Caco-2 (cell line): ENCODE results near the gene CHRM1. TPM values are rescaled to one million over a fixed set of nuclear protein-coding genes. Genes with fewer than 3 reads are reported as not detected.

Experiments
- BruUV-seq: library from RNA; stranded (reverse); fragments of 400-500 nt; replicated peaks from 2 replicates; lab custom pipeline; 2021; lab: Mats Ljungman, UMichigan
- CTCF ChIA-PET: fragments of 300-600 bp; sonication (Branson Sonifier 250); formaldehyde crosslinking; loops from one replicate; lab custom pipeline; 2022; ENCODE audit warnings: antibody characterized with exemption; lab: Charles Lee
- POLR2A ChIA-PET: fragments of 300-600 bp; sonication (Branson Sonifier 250); formaldehyde crosslinking; loops from one replicate; lab custom pipeline; 2022; ENCODE audit warnings: antibody characterized with exemption; lab: Charles Lee
- DNase-seq, 2 experiments: peaks; one replicate each; pipeline versions ENCODE4 v3.0.0 to v3.0.0-alpha.2; 2020 to 2022
- H3K27me3 ChIP-seq: replicated peaks from 2 replicates; pipeline ENCODE4 v1.6.0; 2011; ENCODE audit warnings: low read length; ENCODE audit not compliant: control insufficient read depth, insufficient read depth
- H3K36me3 ChIP-seq: 2 replicates; pipeline ENCODE4 v1.5.1; 2011; ENCODE audit warnings: low read length; ENCODE audit not compliant: control insufficient read depth, insufficient read depth
- H3K4me1 ChIP-seq: fragments of 250-450 bp; sonication (Bioruptor Pico); 2 replicates; pipeline ENCODE4 v1.5.1; 2020; ENCODE audit warnings: mild to moderate bottlenecking
- H3K4me3 ChIP-seq: 2 replicates; pipeline ENCODE4 v1.5.1; 2011; ENCODE audit warnings: low read depth, mild to moderate bottlenecking, control low read depth, low read length
- H3K9me3 ChIP-seq: fragments of 250-450 bp; sonication (Bioruptor Pico); 2 replicates; pipeline ENCODE4 v1.5.1; 2020; ENCODE audit warnings: mild to moderate bottlenecking, moderate library complexity
- H3K27ac Mint-ChIP-seq: one replicate; pipeline ENCODE4 v1.8.0; 2022; ENCODE audit warnings: mixed read lengths; ENCODE audit not compliant: unreplicated experiment
- H3K27me3 Mint-ChIP-seq: one replicate; pipeline ENCODE4 v1.8.0; 2022; ENCODE audit warnings: mixed read lengths; ENCODE audit not compliant: insufficient read depth, unreplicated experiment
- H3K36me3 Mint-ChIP-seq: one replicate; pipeline ENCODE4 v1.8.0; 2022; ENCODE audit warnings: mild to moderate bottlenecking, mixed read lengths; ENCODE audit not compliant: insufficient read depth, unreplicated experiment
- H3K4me1 Mint-ChIP-seq: one replicate; pipeline ENCODE4 v1.8.0; 2022; ENCODE audit warnings: low read depth, mixed read lengths; ENCODE audit not compliant: unreplicated experiment
- H3K4me3 Mint-ChIP-seq: one replicate; pipeline ENCODE4 v1.8.0; 2022; ENCODE audit warnings: mild to moderate bottlenecking, moderate library complexity, mixed read lengths; ENCODE audit not compliant: unreplicated experiment
- H3K9me3 Mint-ChIP-seq: one replicate; pipeline ENCODE4 v1.8.0; 2022; ENCODE audit warnings: mixed read lengths; ENCODE audit not compliant: unreplicated experiment
- intact Hi-C: fragments of 100-400 bp; cut with micrococcal nuclease; formaldehyde crosslinking; loops from one replicate; pipeline ENCODE4 v1.10.0; 2022; ENCODE audit not compliant: unreplicated experiment
- total RNA-seq: library from RNA; stranded (reverse); gene quantifications from 2 replicates; pipeline ENCODE4 v1.2.3, GENCODE V29; 2022
- TF ChIP-seq, protein P1 (sequence below), 2 experiments: fragments of 200-600 bp in 1 of 2; IDR thresholded peaks; 1 replicate in 1 of 2; 2 replicates in 1 of 2; pipeline versions ENCODE4 v1.5.1 to v1.8.0; 2011 to 2022; ENCODE audit warnings: antibody characterized with exemption in 1 of 2, control low read depth in 1 of 2, inconsistent platforms in 1 of 2, low read depth in 1 of 2, low read length in 1 of 2, mild to moderate bottlenecking in 1 of 2, moderate library complexity in 1 of 2; ENCODE audit not compliant: insufficient read depth in 1 of 2, severe bottlenecking in 1 of 2, unreplicated experiment in 1 of 2

The CHRM1 gene
- total RNA-seq, 1 experiment from 2014 or later, result not detected

DNA sequence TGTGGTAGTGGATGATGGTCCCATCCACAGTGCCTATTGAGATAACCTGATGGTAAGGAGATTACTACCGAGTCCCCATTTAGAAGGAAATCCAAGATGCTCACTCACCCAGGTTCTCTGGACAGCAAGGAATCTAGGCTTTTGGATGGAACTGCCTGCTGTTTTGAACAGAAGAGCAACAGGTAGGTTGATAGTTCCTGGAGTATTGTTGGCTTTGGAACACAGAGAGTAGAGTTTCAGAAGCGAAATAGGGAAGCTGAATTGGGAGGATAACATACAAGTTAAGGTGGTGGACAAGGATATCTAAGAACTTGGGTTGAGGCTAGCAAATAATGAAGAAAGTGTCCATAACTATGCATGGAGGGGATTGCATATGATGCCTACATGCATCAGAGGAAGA lies 36.0 kb upstream of the CHRM1 start:
- Histone ChIP-seq H3K27me3 (no peaks in the 10 kb centered on the region), H3K4me1 (peaks cover 13% of the 10 kb centered on the region), H3K4me3 (no peak overlapping the region), H3K9me3 (no peaks in the 10 kb centered on the region), H3K36me3 (no peaks in the 10 kb centered on the region)
- no TSS peak for BruUV-seq
- CTCF ChIA-PET, result interaction anchor here (0.9 kb wide), 1 partner anchor 51 kb away, joined by 3 read pairs; no protein-coding TSS in a partner anchor
- Mint-ChIP-seq H3K9me3 (no peaks in the 10 kb centered on the region), H3K27me3 (no peaks in the 10 kb centered on the region), H3K4me3 (no peak overlapping the region), H3K27ac (no peak overlapping the region), H3K36me3 (no peaks in the 10 kb centered on the region), H3K4me1 (peaks cover 7% of the 10 kb centered on the region)
- POLR2A ChIA-PET, result no interaction called here
- no peak for DNase-seq
- TF ChIP-seq, protein P1, sequence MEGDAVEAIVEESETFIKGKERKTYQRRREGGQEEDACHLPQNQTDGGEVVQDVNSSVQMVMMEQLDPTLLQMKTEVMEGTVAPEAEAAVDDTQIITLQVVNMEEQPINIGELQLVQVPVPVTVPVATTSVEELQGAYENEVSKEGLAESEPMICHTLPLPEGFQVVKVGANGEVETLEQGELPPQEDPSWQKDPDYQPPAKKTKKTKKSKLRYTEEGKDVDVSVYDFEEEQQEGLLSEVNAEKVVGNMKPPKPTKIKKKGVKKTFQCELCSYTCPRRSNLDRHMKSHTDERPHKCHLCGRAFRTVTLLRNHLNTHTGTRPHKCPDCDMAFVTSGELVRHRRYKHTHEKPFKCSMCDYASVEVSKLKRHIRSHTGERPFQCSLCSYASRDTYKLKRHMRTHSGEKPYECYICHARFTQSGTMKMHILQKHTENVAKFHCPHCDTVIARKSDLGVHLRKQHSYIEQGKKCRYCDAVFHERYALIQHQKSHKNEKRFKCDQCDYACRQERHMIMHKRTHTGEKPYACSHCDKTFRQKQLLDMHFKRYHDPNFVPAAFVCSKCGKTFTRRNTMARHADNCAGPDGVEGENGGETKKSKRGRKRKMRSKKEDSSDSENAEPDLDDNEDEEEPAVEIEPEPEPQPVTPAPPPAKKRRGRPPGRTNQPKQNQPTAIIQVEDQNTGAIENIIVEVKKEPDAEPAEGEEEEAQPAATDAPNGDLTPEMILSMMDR (IDR thresholded peaks at IDR 0.05; ENCODE audit: insufficient read depth in 1 of 2, low read depth in 1 of 2, low read length in 1 of 2, severe bottlenecking in 1 of 2, unreplicated experiment in 1 of 2), result no peak
- intact Hi-C loops, result no loop called here

DNA sequence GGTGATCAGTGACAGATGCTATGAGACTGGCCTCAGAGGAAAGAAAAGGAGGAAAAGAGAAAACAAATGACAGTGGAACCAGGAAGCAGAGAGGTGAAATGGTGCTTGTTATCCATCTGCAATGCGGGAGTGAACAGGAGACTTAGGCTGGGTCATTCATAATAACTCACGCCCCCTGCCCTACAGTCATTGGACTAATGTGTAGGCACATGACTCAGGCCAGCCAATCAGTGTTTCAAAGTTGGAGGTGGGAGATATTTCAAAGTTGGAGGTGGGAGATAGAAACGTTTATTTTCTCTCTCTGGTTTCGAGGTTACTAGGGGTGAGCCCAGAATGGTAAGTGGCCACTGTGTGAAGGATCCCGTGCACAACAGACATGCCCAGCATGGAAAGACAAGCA lies 33.3 kb upstream of the CHRM1 start:
- DNase-seq, result no peak
- Histone ChIP-seq H3K4me1 (peaks cover 13% of the 10 kb centered on the region), H3K27me3 (no peaks in the 10 kb centered on the region), H3K9me3 (no peaks in the 10 kb centered on the region), H3K4me3 (no peak overlapping the region), H3K36me3 (no peaks in the 10 kb centered on the region)
- H3K27ac Mint-ChIP-seq, result no peak overlapping the region
- H3K4me1 Mint-ChIP-seq, result peaks cover 7% of the 10 kb centered on the region
- intact Hi-C loops, result no loop called here
- peaks cover 2% of the 10 kb centered on the region for H3K27me3 Mint-ChIP-seq
- no peak overlapping the region for H3K4me3 Mint-ChIP-seq
- TF ChIP-seq, protein P1 (IDR thresholded peaks at IDR 0.05; ENCODE audit: insufficient read depth in 1 of 2, low read depth in 1 of 2, low read length in 1 of 2, severe bottlenecking in 1 of 2, unreplicated experiment in 1 of 2), result no peak
- no peaks in the 10 kb centered on the region for H3K9me3 Mint-ChIP-seq
- CTCF ChIA-PET, result no interaction called here
- no TSS peak for BruUV-seq
- POLR2A ChIA-PET, result no interaction called here
- no peaks in the 10 kb centered on the region for H3K36me3 Mint-ChIP-seq

DNA sequence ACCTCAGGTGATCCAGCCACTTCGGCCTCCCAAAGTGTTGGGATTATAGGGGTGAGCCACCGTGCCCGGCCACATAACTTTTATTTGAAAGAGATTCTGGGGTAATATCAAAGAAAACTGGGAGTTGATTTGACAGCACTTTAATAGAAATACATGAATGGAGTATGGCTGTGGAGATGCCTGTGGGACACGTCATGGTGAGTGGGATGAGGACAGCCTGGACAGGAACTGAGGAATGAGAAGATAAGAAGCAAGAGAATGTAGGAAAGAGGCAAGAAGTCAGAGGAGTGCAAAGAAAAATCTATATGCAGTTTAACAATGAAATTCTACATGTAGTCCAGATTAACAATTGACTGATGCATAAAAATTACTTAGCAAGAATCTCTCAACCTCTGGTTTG lies 32.6 kb upstream of the CHRM1 start:
- H3K36me3 ChIP-seq, result no peaks in the 10 kb centered on the region
- Mint-ChIP-seq H3K36me3 (no peaks in the 10 kb centered on the region), H3K27me3 (peaks cover 2% of the 10 kb centered on the region), H3K4me3 (no peak overlapping the region), H3K27ac (no peak overlapping the region), H3K9me3 (no peaks in the 10 kb centered on the region), H3K4me1 (peaks cover 3% of the 10 kb centered on the region)
- no peak overlapping the region for H3K4me3 ChIP-seq
- ChIA-PET POLR2A (no interaction called here), CTCF (no interaction called here)
- DNase-seq, result no peak
- H3K4me1 ChIP-seq, result peaks cover 7% of the 10 kb centered on the region
- intact Hi-C loops, result no loop called here
- H3K27me3 ChIP-seq, result no peaks in the 10 kb centered on the region
- no peaks in the 10 kb centered on the region for H3K9me3 ChIP-seq
- no TSS peak for BruUV-seq
- TF ChIP-seq, protein P1 (IDR thresholded peaks at IDR 0.05; ENCODE audit: insufficient read depth in 1 of 2, low read depth in 1 of 2, low read length in 1 of 2, severe bottlenecking in 1 of 2, unreplicated experiment in 1 of 2), result no peak
